Ovary (tissue), 3 donors: ENCODE results near the gene TBCK.

Source experiments
- CTCF ChIP-seq, 3 donors: fragments of 450-650 bp in 2 of 3; fragments of 200-600 bp in 1 of 3; IDR thresholded peaks; one replicate each; pipeline versions ENCODE4 v1.5.1 to v1.8.0; 2016 to 2022; ENCODE audit warnings: antibody characterized with exemption in 3 of 3, mild to moderate bottlenecking in 1 of 3
- EP300 ChIP-seq: sonication (generic); formaldehyde crosslinking; IDR thresholded peaks from one replicate; pipeline ENCODE4 v1.6.1; 2017; ENCODE audit warnings: antibody characterized with exemption
- POLR2A ChIP-seq: fragments of 450-650 bp; IDR thresholded peaks from one replicate; pipeline ENCODE4 v1.6.1; 2017; ENCODE audit warnings: antibody characterized with exemption, mild to moderate bottlenecking, moderate library complexity
- donor health status: DM: no; HTN: no; CAD: no.

- TF ChIP-seq CTCF (IDR thresholded peaks at IDR 0.05) (no peak), EP300 (no peak), POLR2A (no peak)
Observed at GRCh38 chr4:106297245-106298035, 18.6 kb downstream of the TBCK start.
